Spleen (tissue), 3 donors: ENCODE measurements around the gene CA5A.

ENCODE experiments used
- POLR2A ChIP-seq, 3 donors: fragments of 450-650 bp; IDR thresholded peaks; one replicate each; pipeline ENCODE4 v1.5.1; 2017; ENCODE audit warnings: antibody characterized with exemption in 3 of 3, mild to moderate bottlenecking in 1 of 3
- POLR2AphosphoS5 ChIP-seq, 3 donors: sonication (generic); formaldehyde crosslinking; IDR thresholded peaks; one replicate each; pipeline ENCODE4 v1.5.1; 2017; ENCODE audit warnings: antibody characterized with exemption in 3 of 3

GRCh38 chr16:87946596-87947347, 10.4 kb upstream of the CA5A start:
- TF ChIP-seq POLR2A (IDR thresholded peaks at IDR 0.05), result no peak
- no peak for TF ChIP-seq POLR2AphosphoS5 (IDR thresholded peaks at IDR 0.05)
